ENCODE measurements around the gene ADGRL2.

The ADGRL2 gene
- 0 to 0.53 (median 0.12) reads per million in 18 experiments for total RNA-seq

- DNase-seq: no peak
Observed at GRCh38 chr1:81800695-81801650, at the start of gene ADGRL2. Gene ADGRL2, plus strand, starts transcription at chr1:81800934. Its CDS starts 36,051 bp downstream, at chr1:81836985.

- DNase-seq: no peak
Observed at GRCh38 chr1:81752840-81753239, 47.9 kb upstream of the ADGRL2 start.

GRCh38 chr1:81754424-81754823 lies 46.3 kb upstream of the ADGRL2 start:
- no peak for DNase-seq

GRCh38 chr1:81756872-81757271 lies 43.9 kb upstream of the ADGRL2 start:
- no peak for DNase-seq

GRCh38 chr1:81757398-81758020 lies 43.2 kb upstream of the ADGRL2 start:
- DNase-seq: no peak

GRCh38 chr1:81758181-81758580 lies 42.6 kb upstream of the ADGRL2 start:
- no peak for DNase-seq

- DNase-seq: no peak
Observed at GRCh38 chr1:81760477-81761097, 40.1 kb upstream of the ADGRL2 start.

GRCh38 chr1:81775510-81775909 lies 25.2 kb upstream of the ADGRL2 start:
- no peak for DNase-seq

GRCh38 chr1:81780705-81781454 lies 19.9 kb upstream of the ADGRL2 start:
- DNase-seq: no peak

- DNase-seq: no peak
Observed at GRCh38 chr1:81781749-81782148, 19.0 kb upstream of the ADGRL2 start.

GRCh38 chr1:81792184-81792583 lies 8.6 kb upstream of the ADGRL2 start:
- DNase-seq: no peak

- DNase-seq: no peak
Observed at GRCh38 chr1:81797701-81798100, 3.0 kb upstream of the ADGRL2 start.

GRCh38 chr1:81799939-81800694 lies 617 bp upstream of the ADGRL2 start:
- no peak for DNase-seq

- no peak for DNase-seq
Observed at GRCh38 chr1:81801651-81802456, 1.1 kb downstream of the ADGRL2 start.

GRCh38 chr1:81802457-81802706 lies 1.6 kb downstream of the ADGRL2 start:
- DNase-seq: no peak

- DNase-seq: no peak
Observed at GRCh38 chr1:81802707-81803430, 2.1 kb downstream of the ADGRL2 start.

GRCh38 chr1:81803431-81804110 lies 2.8 kb downstream of the ADGRL2 start:
- no peak for DNase-seq

- DNase-seq: no peak
Observed at GRCh38 chr1:81804312-81804711, 3.6 kb downstream of the ADGRL2 start.

- no peak for DNase-seq
Observed at GRCh38 chr1:81805537-81806431, 5.0 kb downstream of the ADGRL2 start.

All from inflammatory macrophage (primary cell).